ENCODE results near the gene SLC44A3. TPM values are rescaled to one million over a fixed set of nuclear protein-coding genes. Genes with fewer than 3 reads are reported as not detected.

SLC44A3 gene
- total and polyA plus RNA-seq, 2 of the 8 experiments (the other 6 are each of a cell fraction or from before 2014, with no cell fraction given), result 4.2 to 5.0 TPM

DNA sequence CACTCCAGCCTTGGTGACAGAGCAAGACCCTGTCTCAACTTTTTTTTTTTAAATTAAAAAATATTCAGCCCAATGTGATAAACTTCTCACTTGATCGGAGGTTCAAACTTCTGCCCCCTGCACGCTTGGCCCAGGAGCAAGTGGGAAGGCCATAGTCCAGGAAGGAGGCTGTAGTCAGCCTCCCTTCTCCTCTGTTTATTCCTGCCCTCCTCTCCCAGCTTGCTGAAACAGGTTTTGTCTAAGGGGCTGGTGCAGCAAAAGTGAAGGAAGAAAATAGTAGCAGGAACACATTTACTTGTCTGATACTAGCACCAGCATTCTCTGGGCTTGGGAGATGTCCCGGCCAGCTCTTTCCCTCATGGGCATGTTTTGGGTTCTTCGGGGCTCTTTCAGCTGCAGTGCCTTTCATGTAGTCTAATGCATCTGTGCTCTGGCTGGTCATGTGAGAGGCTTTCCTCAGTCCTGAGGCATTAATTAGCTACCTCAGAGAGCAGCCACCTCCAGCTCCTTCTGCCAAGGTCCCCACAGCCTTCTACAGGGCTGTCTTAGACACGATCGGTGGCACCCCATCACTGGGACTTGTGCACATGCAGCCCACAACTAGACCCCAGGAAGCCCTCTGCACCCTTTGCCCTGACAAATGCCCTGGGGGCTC is 12.9 kb downstream of the SLC44A3 start:
- Histone ChIP-seq H3K79me2 (ENCODE audit: control insufficient read depth in 1 of 2, insufficient read depth in 2 of 2, low read length in 2 of 2) (no peaks in the 10 kb centered on the region), H4K20me1 (replicated peaks in 1 of 2; ENCODE audit: control insufficient read depth in 1 of 2, insufficient read depth in 2 of 2, low read length in 2 of 2) (no peaks in the 10 kb centered on the region), H4K5ac (ENCODE audit: insufficient read length, low read depth, low read length) (no peak overlapping the region), H3K79me1 (ENCODE audit: low read depth, low read length) (no peaks in the 10 kb centered on the region), H2BK5ac (ENCODE audit: low read depth, low read length) (no peak overlapping the region), H3K27me3 (replicated peaks in 1 of 4; ENCODE audit: control insufficient read depth in 3 of 4, extremely low read depth in 1 of 4, insufficient read depth in 3 of 4, low read length in 3 of 4) (no peaks in the 10 kb centered on the region), H3K4me2 (ENCODE audit: insufficient read depth in 1 of 2, low read depth in 2 of 2, low read length in 2 of 2) (no peak overlapping the region), H3K36me3 (ENCODE audit: control insufficient read depth in 2 of 4, insufficient read depth in 4 of 4, low read length in 3 of 4) (peaks cover 0 to 2% (median 0%) of the 10 kb centered on the region in 4 experiments; a peak in 1 of 8 replicates), H3K4me1 (replicated peaks in 1 of 4; ENCODE audit: control insufficient read depth in 3 of 4, insufficient read depth in 4 of 4, low read length in 3 of 4) (no peaks in the 10 kb centered on the region; a peak in 1 of 7 replicates), H3K23ac (ENCODE audit: insufficient read length) (no peak overlapping the region), H2BK12ac (ENCODE audit: low read depth, low read length) (no peak overlapping the region), H2BK20ac (ENCODE audit: low read length) (no peak overlapping the region), H2BK120ac (replicated peaks; ENCODE audit: low read depth, low read length) (no peak overlapping the region), H4K91ac (replicated peaks; ENCODE audit: insufficient read length, low read length) (no peak overlapping the region), H3K27ac (ENCODE audit: low read depth, low read length) (no peak overlapping the region), H3K4me3 (ENCODE audit: extremely low read depth in 1 of 4, insufficient read depth in 2 of 4, low read depth in 3 of 4, low read length in 4 of 4) (no peak overlapping the region), H3K56ac (replicated peaks; ENCODE audit: insufficient read length, low read depth, low read length) (no peak overlapping the region), H3K4ac (replicated peaks; ENCODE audit: insufficient read length, low read depth, low read length) (no peak overlapping the region), H3K23me2 (ENCODE audit: low read depth, low read length) (no peaks in the 10 kb centered on the region), H2AFZ (ENCODE audit: low read length) (no peak overlapping the region), H3K9ac (replicated peaks in 1 of 4; ENCODE audit: extremely low read depth in 1 of 4, low read depth in 3 of 4, low read length in 3 of 4) (no peak overlapping the region; a peak in 1 of 7 replicates), H3K9me3 (ENCODE audit: insufficient read depth in 2 of 2, low read depth in 1 of 2, low read length in 1 of 2) (no peaks in the 10 kb centered on the region), H2AK5ac (ENCODE audit: low read depth, low read length) (no peak overlapping the region), H2BK15ac (ENCODE audit: low read length) (no peak overlapping the region), H3K14ac (ENCODE audit: insufficient read length) (no peak overlapping the region), H4K8ac (ENCODE audit: extremely low read depth, insufficient read depth, low read length) (no peak overlapping the region), H3K18ac (ENCODE audit: extremely low read depth, low read length) (no peak overlapping the region)
- CTCF ChIA-PET (ENCODE audit: partially characterized antibody), result interaction anchor here (0.6 to 2.1 kb wide), 13 partner anchors 8 to 1865 kb away, joined by 3 to 9 read pairs (median 3); no protein-coding TSS in a partner anchor
- FAIRE-seq (no peak), DNase-seq (ENCODE audit: low read depth in 1 of 2, low spot score in 2 of 2) (no peak)
- TF ChIP-seq JUN (IDR thresholded peaks at IDR 0.05; ENCODE audit: low read depth, low read length) (no peak), HDAC6 (IDR thresholded peaks at IDR 0.05; ENCODE audit: low read depth, low read length) (no peak), KDM4A (IDR thresholded peaks at IDR 0.05; ENCODE audit: low read depth, low read length, severe bottlenecking) (no peak), SUZ12 (IDR thresholded peaks at IDR 0.05; ENCODE audit: low read length) (no peak), GABPA (IDR thresholded peaks at IDR 0.05; ENCODE audit: borderline replicate concordance, insufficient read depth, low read length) (no peak), KDM1A (IDR thresholded peaks at IDR 0.05; ENCODE audit: borderline replicate concordance, low read length) (no peak), FOSL1 (IDR thresholded peaks at IDR 0.05; ENCODE audit: insufficient read depth, low read depth, low read length) (no peak), SAP30 (IDR thresholded peaks at IDR 0.05; ENCODE audit: insufficient read depth, insufficient replicate concordance, low read length) (no peak), CBX8 (IDR thresholded peaks at IDR 0.05; ENCODE audit: borderline replicate concordance, low read depth, low read length) (no peak), BCL11A (IDR thresholded peaks at IDR 0.05; ENCODE audit: low read depth in 2 of 2, low read length in 2 of 2) (no peak), TCF12 (IDR thresholded peaks at IDR 0.05; ENCODE audit: low read depth, low read length) (no peak), MAFK (IDR thresholded peaks at IDR 0.05; ENCODE audit: low read depth, low read length) (no peak)
- WGBS, 2 experiments (ENCODE audit: extremely low coverage in 1 of 2, insufficient coverage in 1 of 2, insufficient read length in 1 of 2, insufficient replicate concordance in 2 of 2, low coverage in 1 of 2, low lambda C conversion rate in 2 of 2, missing lambda C conversion rate in 1 of 2), result 91% methylated on average over 6 of the region's 6 CpGs; no CpG with 5 or more reads in 1 of the 2 experiments
- POLR2A ChIA-PET (ENCODE audit: partially characterized antibody), result interaction anchor here (0.6 kb wide), 1 partner anchor 159 kb away, joined by 3 read pairs; no protein-coding TSS in a partner anchor

Data from H1 (cell line).